AG09309 (cell line): ENCODE measurements around the gene TBXAS1.

Experiments used
- DNase-seq: peaks from one replicate; pipeline ENCODE4 v3.0.0-alpha.2; 2010; ENCODE audit warnings: low read depth
- H3K4me3 ChIP-seq: 2 replicates; pipeline ENCODE4 v1.5.1; 2011; ENCODE audit warnings: mild to moderate bottlenecking, low read depth, low read length, moderate library complexity; ENCODE audit not compliant: control insufficient read depth
- CTCF ChIP-seq: IDR thresholded peaks from 2 replicates; pipeline ENCODE4 v1.5.1; 2011; ENCODE audit warnings: mild to moderate bottlenecking, low read depth, low read length, inconsistent platforms; ENCODE audit not compliant: insufficient read depth, control insufficient read depth; ENCODE audit errors: missing control alignments

TBXAS1 gene

GRCh38 chr7:140053812-140054539 is 224.9 kb downstream of the TBXAS1 start:
- H3K4me3 ChIP-seq: no peak overlapping the region
- no peak for DNase-seq
- no peak for TF ChIP-seq CTCF

- H3K4me3 ChIP-seq: no peak overlapping the region
- no peak for DNase-seq
- no peak for TF ChIP-seq CTCF
Measured at GRCh38 chr7:140054751-140055150, 225.7 kb downstream of the TBXAS1 start.

GRCh38 chr7:140055833-140056232 is 226.8 kb downstream of the TBXAS1 start:
- DNase-seq: no peak
- no peak for TF ChIP-seq CTCF
- no peak overlapping the region for H3K4me3 ChIP-seq

- DNase-seq: no peak
- no peak overlapping the region for H3K4me3 ChIP-seq
- TF ChIP-seq CTCF: no peak
Measured at GRCh38 chr7:140056431-140057142, 227.5 kb downstream of the TBXAS1 start.

GRCh38 chr7:140057143-140057535 is 228.1 kb downstream of the TBXAS1 start:
- no peak for DNase-seq

GRCh38 chr7:140058517-140058916 is 229.5 kb downstream of the TBXAS1 start:
- H3K4me3 ChIP-seq: no peak overlapping the region
- TF ChIP-seq CTCF: no peak
- no peak for DNase-seq

More at GRCh38 chr7:140057143-140057535, 228.1 kb downstream of the TBXAS1 start:
- no peak for TF ChIP-seq CTCF
- H3K4me3 ChIP-seq: no peak overlapping the region
